Vagina (tissue), 2 donors: ENCODE data around the gene THYN1.

ENCODE experiments used
- POLR2AphosphoS5 ChIP-seq, 2 donors: sonication (generic); formaldehyde crosslinking; IDR thresholded peaks; one replicate each; pipeline ENCODE4 v1.9.0; 2017; ENCODE audit warnings: antibody characterized with exemption in 2 of 2, mild to moderate bottlenecking in 2 of 2, low read depth in 1 of 2; ENCODE audit not compliant: insufficient read depth in 1 of 2
- TF ChIP-seq, protein P1 (sequence below), 3 experiments: fragments of 450-650 bp in 2 of 3; fragments of 200-600 bp in 1 of 3; sonication (generic) in 1 of 3; IDR thresholded peaks; one replicate each; pipeline ENCODE4 v1.5.1; 2017 to 2019; ENCODE audit warnings: antibody characterized with exemption in 3 of 3, mild to moderate bottlenecking in 2 of 3, moderate library complexity in 2 of 3

DNA sequence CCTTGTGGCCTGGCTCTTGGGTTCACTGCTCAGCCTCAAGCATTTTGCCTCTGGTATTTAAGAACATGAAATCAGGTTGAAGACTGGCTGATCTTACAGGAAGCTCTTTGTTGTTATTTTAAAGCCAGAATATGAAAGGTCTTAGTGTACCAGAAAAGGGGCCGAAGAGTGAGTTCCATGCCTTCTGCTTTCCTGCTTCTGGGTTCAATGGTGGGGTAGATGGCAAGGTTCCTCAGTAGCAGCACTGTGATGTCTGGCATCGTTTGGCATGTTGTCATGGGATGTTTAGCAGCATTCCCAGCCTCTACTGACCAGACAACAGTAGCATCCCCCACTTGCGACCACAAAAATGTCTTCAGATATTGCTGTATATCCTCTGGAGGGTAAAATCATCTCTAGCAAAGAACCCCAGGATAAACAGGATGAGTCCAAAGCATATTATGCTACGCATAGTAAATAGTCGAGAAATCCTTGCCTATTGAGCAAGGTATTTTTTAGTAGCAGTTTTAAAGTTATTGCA lies 26.3 kb downstream of the THYN1 start:
- no peak for TF ChIP-seq POLR2AphosphoS5 (IDR thresholded peaks at IDR 0.05; ENCODE audit: insufficient read depth in 1 of 2, low read depth in 1 of 2)
- TF ChIP-seq, protein P1, sequence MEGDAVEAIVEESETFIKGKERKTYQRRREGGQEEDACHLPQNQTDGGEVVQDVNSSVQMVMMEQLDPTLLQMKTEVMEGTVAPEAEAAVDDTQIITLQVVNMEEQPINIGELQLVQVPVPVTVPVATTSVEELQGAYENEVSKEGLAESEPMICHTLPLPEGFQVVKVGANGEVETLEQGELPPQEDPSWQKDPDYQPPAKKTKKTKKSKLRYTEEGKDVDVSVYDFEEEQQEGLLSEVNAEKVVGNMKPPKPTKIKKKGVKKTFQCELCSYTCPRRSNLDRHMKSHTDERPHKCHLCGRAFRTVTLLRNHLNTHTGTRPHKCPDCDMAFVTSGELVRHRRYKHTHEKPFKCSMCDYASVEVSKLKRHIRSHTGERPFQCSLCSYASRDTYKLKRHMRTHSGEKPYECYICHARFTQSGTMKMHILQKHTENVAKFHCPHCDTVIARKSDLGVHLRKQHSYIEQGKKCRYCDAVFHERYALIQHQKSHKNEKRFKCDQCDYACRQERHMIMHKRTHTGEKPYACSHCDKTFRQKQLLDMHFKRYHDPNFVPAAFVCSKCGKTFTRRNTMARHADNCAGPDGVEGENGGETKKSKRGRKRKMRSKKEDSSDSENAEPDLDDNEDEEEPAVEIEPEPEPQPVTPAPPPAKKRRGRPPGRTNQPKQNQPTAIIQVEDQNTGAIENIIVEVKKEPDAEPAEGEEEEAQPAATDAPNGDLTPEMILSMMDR (IDR thresholded peaks at IDR 0.05), result no peak
